NCI-H2171 treated with DMSO at 0.1 percent for 48 hours (cell line): ENCODE measurements around the gene TM9SF1.
A peak's percentile ranks its signal among the peaks of the same experiment; 100 is the strongest.

ENCODE experiments used
- DNase-seq: peaks from one replicate; lab custom pipeline; 2025; lab: John Stamatoyannopoulos, UW

The TM9SF1 gene

GRCh38 chr14:24150567-24150966 is 44.7 kb downstream of the TM9SF1 start:
- DNase-seq: no peak

- no peak for DNase-seq
Observed at GRCh38 chr14:24150061-24150460, 45.2 kb downstream of the TM9SF1 start.

GRCh38 chr14:24149302-24149969 is 45.8 kb downstream of the TM9SF1 start:
- no peak for DNase-seq

DNA sequence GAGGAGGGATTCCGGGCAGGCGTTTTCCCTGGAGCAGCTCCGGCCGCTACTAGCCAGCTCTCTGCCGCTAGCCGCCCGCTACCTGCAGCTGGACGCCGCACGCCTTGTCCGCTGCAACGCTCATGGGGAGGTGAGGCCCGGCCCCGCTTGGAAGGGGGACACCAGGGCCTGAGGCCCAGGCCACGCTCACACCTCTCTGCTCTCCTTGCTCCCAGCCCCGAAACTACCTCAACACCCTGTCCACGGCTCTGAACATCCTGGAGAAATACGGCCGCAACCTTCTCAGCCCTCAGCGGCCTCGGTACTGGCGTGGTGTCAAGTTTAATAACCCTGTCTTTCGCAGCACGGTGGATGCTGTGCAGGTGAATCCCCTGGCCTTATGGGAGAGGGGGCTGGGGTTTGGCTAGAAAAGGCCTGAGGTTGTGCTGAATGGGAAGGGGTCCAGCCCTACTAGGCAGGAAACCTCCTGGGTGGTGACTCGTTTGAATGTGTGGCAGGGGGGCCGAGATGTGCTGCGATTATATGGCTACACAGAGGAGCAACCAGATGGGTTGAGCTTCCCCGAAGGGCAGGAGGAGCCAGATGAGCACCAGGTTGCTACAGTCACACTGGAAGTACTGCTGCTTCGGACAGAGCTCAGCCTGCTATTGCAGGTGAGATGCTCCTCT is 47.3 kb downstream of the TM9SF1 start:
- no peak for DNase-seq

- DNase-seq: peak; percentile 99
Observed at GRCh38 chr14:24146978-24147760, 48.1 kb downstream of the TM9SF1 start, which contains the start of gene RNF31. Gene RNF31, plus strand, starts transcription at chr14:24147498. Its CDS starts 201 bp downstream, at chr14:24147699.

- DNase-seq: peak; percentile 94
Observed at GRCh38 chr14:24146453-24146977, 48.7 kb downstream of the TM9SF1 start, which contains the start of gene PSME2. Gene PSME2, minus strand, starts transcription at chr14:24146610. Its CDS starts 29 bp downstream, at chr14:24146581.

DNA sequence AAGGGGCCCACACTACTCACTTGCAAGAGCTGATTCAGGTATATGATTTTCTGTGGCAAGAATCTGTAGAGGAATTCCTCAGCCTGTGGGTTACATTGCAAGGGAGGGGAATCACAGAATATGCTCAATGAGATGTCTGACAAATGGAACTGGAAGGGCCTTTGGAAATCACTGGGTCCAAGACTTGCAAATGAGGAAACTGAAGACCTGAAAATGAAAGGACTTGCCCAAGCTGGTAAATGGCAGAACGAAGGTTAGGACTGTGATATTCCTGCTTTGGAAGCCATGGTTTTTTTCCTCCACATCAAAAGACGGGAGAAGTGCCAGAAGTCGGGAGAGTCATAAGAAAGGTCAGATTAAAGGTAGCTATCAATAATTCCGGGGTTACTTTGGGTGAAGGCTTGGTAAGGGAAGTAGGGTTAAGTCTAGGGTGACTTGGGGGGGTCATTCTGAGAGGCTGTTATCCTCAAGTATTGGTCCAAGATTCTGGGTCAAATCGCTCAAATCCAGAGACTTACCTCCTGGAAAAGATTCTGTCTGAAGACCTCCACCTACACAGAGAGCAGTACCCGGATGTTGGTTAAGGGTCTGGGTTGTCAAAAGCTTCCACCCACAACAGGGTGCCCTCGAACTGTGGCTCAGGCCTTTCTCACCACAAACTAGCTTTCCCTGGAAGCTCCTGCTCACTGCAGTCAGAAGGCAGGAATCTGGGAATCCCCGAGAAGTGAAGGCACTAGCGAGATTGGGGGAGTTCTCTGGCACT is 49.4 kb downstream of the TM9SF1 start:
- no peak for DNase-seq

DNA sequence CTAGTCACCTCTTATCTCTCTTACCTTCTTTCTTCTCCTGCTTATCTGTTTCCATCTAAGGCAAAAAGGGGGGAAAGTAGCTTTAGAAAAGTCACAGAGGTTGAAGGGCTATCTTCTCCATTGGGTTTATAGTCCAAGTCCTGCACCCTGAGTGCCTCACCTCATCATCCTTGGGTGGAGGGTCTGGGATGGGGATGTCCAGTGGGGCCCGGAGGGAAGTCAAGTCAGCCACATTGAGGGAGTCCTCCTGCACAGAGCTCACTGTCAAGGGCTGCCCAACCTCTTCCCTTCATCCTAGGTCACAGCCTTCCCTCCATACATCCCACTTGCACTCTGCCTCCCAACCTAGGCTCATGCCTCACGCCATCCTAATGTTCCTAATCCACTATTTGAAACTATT is 50.0 kb downstream of the TM9SF1 start:
- no peak for DNase-seq

DNA sequence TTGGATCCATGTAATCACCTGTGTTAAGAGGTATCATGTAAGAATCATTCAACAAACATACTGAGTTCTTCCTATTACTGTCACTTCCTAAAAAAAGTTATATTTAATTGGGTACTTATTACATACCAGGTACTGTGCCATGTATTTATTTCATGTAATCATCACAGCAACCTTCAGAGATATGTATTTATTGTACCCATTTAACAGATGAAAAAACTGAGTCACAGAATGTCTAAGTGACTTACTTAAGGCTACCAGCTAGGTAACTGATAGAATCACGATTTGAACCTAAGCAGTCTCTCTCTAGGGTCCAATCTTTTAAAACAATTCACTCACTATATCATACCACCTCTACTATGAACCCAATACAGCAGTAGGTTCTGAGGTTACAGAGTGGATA is 50.8 kb downstream of the TM9SF1 start:
- DNase-seq: no peak

DNA sequence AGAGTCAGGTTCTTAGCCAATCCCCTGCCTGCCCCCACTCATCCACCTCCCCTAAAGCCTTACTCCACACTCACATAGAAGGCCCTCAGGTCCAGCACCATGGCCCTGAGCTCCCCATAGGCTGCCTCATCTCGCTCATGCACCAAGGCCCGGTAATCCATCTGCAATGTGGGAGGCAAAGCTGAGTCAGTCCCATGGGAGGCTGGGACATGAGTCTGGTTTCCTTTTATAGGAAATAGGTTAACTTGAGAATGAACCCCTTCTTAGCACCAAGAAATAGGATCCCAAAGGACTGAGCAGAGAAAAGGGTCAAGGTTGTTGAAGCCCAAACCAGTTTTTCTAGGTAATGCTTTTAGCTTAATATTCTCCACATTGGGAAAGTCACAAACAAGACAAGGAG is 51.7 kb downstream of the TM9SF1 start:
- no peak for DNase-seq

GRCh38 chr14:24141097-24141880 is 54.0 kb downstream of the TM9SF1 start, which contains the start of gene EMC9:
Gene EMC9, minus strand, starts transcription at chr14:24141591. Its CDS starts 287 bp downstream, at chr14:24141304.
- DNase-seq: peak; percentile 100

DNA sequence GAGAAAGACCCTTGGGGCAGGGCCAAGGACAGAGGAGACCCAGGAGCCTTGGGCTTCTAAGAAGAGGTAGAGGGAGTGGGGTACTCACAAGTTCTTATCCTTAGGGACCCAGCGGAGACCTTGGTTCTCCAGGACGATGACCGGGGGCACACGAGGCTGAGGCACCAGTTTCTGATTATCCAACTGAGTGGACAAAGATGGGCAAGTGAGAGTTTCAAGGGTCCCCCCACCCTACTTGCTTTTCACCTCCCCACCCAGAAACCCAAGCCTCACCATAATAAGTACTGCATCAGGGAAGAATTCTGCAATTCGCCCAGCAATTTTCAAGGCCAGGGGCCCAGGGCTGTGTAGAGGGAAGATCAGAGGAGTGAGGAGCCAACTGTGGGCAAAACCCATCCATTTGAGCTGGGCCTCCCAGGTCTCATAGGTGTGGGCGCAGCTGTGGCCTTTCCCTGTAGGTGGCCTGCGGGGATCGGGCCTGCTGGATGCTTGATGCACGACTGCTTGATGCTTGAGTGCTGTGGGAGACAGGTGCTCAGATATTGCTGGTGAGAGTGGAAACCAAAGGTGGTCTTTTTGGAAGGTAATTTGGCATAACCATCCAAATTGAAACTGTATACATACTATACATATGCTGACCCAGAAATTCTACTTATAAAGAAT is 55.8 kb downstream of the TM9SF1 start:
- no peak for DNase-seq
